ENCODE results near the gene SLC10A1. TPM values are rescaled to one million over a fixed set of nuclear protein-coding genes. Genes with fewer than 3 reads are reported as not detected.

Gene SLC10A1
- total and polyA plus RNA-seq, 2 donors (not counting 1 experiment from before 2014, with no cell fraction given): not detected

DNA sequence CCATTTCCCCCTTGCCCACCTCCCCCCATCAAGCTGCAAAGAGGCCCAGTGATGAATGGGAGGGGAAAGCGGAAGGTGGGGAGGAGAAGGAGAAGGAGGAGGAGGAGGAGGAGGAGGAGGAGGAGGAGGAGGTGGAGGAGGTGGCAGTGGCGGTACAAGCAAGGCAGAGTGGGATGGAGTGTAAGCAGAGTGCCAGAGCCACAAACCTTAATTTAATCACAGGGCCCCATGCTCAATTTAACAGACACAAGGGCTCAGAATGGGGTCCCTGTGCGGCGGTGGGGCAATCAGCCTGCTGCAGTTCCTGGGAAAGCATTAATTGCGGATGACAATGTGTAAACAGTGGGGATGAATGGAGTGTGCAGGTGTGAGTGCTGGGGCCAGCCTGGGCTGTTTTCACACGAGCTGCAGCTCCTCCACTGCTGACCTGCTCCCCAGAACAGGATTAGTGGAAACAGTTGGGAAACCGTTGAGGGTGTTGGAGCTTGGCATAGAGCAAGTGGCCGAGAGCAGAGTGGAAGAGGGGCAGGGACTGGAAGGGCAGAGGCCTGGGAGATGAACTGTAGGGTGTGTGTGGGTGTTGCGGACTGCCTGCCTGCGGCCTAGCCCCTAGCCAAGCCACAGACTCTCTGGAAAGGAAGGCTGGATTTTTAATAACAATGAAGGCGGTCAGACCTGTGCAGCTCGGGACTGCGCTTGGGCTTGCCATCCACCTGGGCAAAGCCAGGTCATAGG, 45.8 kb upstream of the SLC10A1 start:
- H3K36me3 ChIP-seq (replicated peaks in 1 of 2; ENCODE audit: control extremely low read depth in 1 of 2, control insufficient read depth in 1 of 2, extremely low read depth in 1 of 2, insufficient read depth in 2 of 2, low read length in 1 of 2): no peaks in the 10 kb centered on the region
- no peak for DNase-seq
- H3K27ac ChIP-seq (ENCODE audit: low read length in 2 of 2): no peak overlapping the region
- CTCF ChIA-PET: no interaction called here
- H3K4me3 ChIP-seq (ENCODE audit: control extremely low read depth in 1 of 5, extremely low read depth in 1 of 5, insufficient read depth in 1 of 5, low read depth in 2 of 5, low read length in 4 of 5): no peak overlapping the region
- H3K27me3 ChIP-seq (replicated peaks in 1 of 4; ENCODE audit: control extremely low read depth in 1 of 4, control insufficient read depth in 3 of 4, insufficient read depth in 4 of 4, low read length in 3 of 4): peaks cover 0 to 22% (median 7%) of the 10 kb centered on the region in 4 experiments
- ATAC-seq (ENCODE audit: low read depth): no peak
- Mint-ChIP-seq H3K4me1 (no peaks in the 10 kb centered on the region), H3K9me3 (ENCODE audit: insufficient read depth) (no peaks in the 10 kb centered on the region), H3K27ac (no peak overlapping the region), H3K4me3 (no peak overlapping the region), H3K27me3 (peaks cover 15% of the 10 kb centered on the region)
- no peak overlapping the region for H3K9ac ChIP-seq (ENCODE audit: low read length)
- H3K4me2 ChIP-seq (replicated peaks; ENCODE audit: low read depth, low read length, poor library complexity, severe bottlenecking): no peak overlapping the region
- intact Hi-C loops (cut with micrococcal nuclease): no loop called here
- POLR2A ChIA-PET: no interaction called here
- no peaks in the 10 kb centered on the region for H3K79me2 ChIP-seq (ENCODE audit: control insufficient read depth, insufficient read depth, low read length)
- H3K4me1 ChIP-seq (ENCODE audit: control insufficient read depth in 2 of 2, insufficient read depth in 2 of 2, low read length in 2 of 2): no peaks in the 10 kb centered on the region
- no peaks in the 10 kb centered on the region for H4K20me1 ChIP-seq (ENCODE audit: control insufficient read depth, insufficient read depth, low read length, poor library complexity, severe bottlenecking)
- H3K9me3 ChIP-seq (ENCODE audit: control extremely low read depth in 1 of 3, control insufficient read depth in 2 of 3, insufficient read depth in 1 of 3, low read length in 2 of 3): no peaks in the 10 kb centered on the region
- TF ChIP-seq, protein P1, sequence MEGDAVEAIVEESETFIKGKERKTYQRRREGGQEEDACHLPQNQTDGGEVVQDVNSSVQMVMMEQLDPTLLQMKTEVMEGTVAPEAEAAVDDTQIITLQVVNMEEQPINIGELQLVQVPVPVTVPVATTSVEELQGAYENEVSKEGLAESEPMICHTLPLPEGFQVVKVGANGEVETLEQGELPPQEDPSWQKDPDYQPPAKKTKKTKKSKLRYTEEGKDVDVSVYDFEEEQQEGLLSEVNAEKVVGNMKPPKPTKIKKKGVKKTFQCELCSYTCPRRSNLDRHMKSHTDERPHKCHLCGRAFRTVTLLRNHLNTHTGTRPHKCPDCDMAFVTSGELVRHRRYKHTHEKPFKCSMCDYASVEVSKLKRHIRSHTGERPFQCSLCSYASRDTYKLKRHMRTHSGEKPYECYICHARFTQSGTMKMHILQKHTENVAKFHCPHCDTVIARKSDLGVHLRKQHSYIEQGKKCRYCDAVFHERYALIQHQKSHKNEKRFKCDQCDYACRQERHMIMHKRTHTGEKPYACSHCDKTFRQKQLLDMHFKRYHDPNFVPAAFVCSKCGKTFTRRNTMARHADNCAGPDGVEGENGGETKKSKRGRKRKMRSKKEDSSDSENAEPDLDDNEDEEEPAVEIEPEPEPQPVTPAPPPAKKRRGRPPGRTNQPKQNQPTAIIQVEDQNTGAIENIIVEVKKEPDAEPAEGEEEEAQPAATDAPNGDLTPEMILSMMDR (IDR thresholded peaks at IDR 0.05): no peak
- TF ChIP-seq EZH2 (IDR thresholded peaks at IDR 0.05; ENCODE audit: borderline replicate concordance, insufficient read depth, low read depth, low read length, poor library complexity, severe bottlenecking): no peak
- WGBS (ENCODE audit: insufficient coverage): 89% methylated on average over 11 of the region's 13 CpGs
- no peak overlapping the region for H2AFZ ChIP-seq (ENCODE audit: insufficient read depth, low read depth, low read length, poor library complexity, severe bottlenecking)

DNA sequence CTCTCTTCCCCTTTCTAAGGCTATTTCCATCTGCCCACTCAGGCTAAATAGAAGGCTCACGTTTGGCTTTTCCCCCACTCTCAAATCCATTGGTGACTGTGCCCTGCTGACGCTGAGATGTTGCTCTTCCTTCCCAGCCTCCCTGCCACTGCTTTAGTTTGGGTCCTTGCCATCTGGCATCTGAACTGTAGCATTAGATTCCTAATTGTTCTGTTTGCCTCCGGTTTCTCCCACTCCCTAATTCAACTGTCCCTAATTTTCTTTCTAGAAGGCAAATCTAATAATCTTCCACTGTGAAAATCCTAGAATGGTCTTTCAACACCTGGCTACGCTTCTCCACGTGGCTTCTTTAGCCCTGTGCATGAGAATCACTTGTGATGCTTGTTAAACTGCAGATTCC, 44.6 kb upstream of the SLC10A1 start:
- TF ChIP-seq, protein P1 (IDR thresholded peaks at IDR 0.05): no peak
- no peak for TF ChIP-seq EZH2 (IDR thresholded peaks at IDR 0.05; ENCODE audit: borderline replicate concordance, insufficient read depth, low read depth, low read length, poor library complexity, severe bottlenecking)
- H3K4me2 ChIP-seq (replicated peaks; ENCODE audit: low read depth, low read length, poor library complexity, severe bottlenecking): no peak overlapping the region
- H3K9me3 ChIP-seq (ENCODE audit: control extremely low read depth in 1 of 3, control insufficient read depth in 2 of 3, insufficient read depth in 1 of 3, low read length in 2 of 3): no peaks in the 10 kb centered on the region
- Mint-ChIP-seq H3K4me1 (no peaks in the 10 kb centered on the region), H3K27ac (no peak overlapping the region), H3K9me3 (ENCODE audit: insufficient read depth) (no peaks in the 10 kb centered on the region), H3K4me3 (no peak overlapping the region), H3K27me3 (peaks cover 17% of the 10 kb centered on the region)
- no peaks in the 10 kb centered on the region for H4K20me1 ChIP-seq (ENCODE audit: control insufficient read depth, insufficient read depth, low read length, poor library complexity, severe bottlenecking)
- H3K27ac ChIP-seq (ENCODE audit: low read length in 2 of 2): no peak overlapping the region
- WGBS (ENCODE audit: insufficient coverage): 63% methylated on average over 5 of the region's 5 CpGs
- intact Hi-C loops (cut with micrococcal nuclease): no loop called here
- no peaks in the 10 kb centered on the region for H3K79me2 ChIP-seq (ENCODE audit: control insufficient read depth, insufficient read depth, low read length)
- H3K36me3 ChIP-seq (replicated peaks in 1 of 2; ENCODE audit: control extremely low read depth in 1 of 2, control insufficient read depth in 1 of 2, extremely low read depth in 1 of 2, insufficient read depth in 2 of 2, low read length in 1 of 2): no peaks in the 10 kb centered on the region
- ChIA-PET CTCF (no interaction called here), POLR2A (no interaction called here)
- no peak overlapping the region for H2AFZ ChIP-seq (ENCODE audit: insufficient read depth, low read depth, low read length, poor library complexity, severe bottlenecking)
- peaks cover 0 to 26% (median 7%) of the 10 kb centered on the region in 4 experiments for H3K27me3 ChIP-seq (replicated peaks in 1 of 4; ENCODE audit: control extremely low read depth in 1 of 4, control insufficient read depth in 3 of 4, insufficient read depth in 4 of 4, low read length in 3 of 4)
- no peak overlapping the region for H3K4me3 ChIP-seq (ENCODE audit: control extremely low read depth in 1 of 5, extremely low read depth in 1 of 5, insufficient read depth in 1 of 5, low read depth in 2 of 5, low read length in 4 of 5)
- DNase-seq (no peak), ATAC-seq (ENCODE audit: low read depth) (no peak)
- H3K4me1 ChIP-seq (ENCODE audit: control insufficient read depth in 2 of 2, insufficient read depth in 2 of 2, low read length in 2 of 2): no peaks in the 10 kb centered on the region
- H3K9ac ChIP-seq (ENCODE audit: low read length): no peak overlapping the region
